ENCODE data around the gene SRSF3. TPM values are rescaled to one million over a fixed set of nuclear protein-coding genes. Genes with fewer than 3 reads are reported as not detected.
"Not testable (repeated sequence)": the region's sequence is repeated elsewhere in the genome, so short reads cannot be mapped to it uniquely, and the experiment has no call there.

The SRSF3 gene
- total and polyA plus RNA-seq, 4 donors: 160 to 197 (median 191) TPM

DNA sequence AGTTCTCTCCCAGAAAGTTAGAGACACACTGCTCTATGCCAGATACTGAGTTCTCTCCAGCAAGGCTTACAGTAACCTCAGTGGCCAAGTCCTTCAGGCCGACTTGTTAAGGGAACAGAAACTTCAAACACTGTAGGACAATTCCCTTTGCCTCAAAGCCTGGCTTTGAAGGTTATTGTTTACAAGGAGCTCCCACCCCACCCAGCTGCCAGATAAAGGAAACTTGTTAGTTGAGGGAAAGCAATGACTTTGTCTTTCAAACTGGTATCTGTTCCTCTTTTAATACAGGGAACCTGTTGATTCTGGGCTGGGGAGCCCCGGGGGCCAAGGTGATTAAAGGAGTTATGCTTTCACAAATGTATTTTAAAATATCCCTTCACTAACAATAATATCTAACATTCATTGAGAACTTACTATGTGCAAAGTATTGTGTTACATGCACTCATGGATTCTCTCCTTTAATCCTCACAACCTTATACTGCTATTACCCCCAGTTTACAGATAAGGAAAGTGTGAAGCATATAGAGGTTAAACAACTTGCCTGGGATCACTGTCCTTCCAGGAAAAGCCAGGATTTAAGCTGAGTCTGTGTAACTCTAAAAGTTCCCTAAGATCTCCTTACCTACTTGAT is 56.8 kb downstream of the SRSF3 start:
- H3K36me3 ChIP-seq (ENCODE audit: control insufficient read depth in 1 of 2, insufficient read depth in 2 of 2, low read length in 1 of 2): no peaks in the 10 kb centered on the region
- no peaks in the 10 kb centered on the region for H3K27me3 ChIP-seq (ENCODE audit: control insufficient read depth in 1 of 2, insufficient read depth in 2 of 2, low read length in 1 of 2)
- no peak overlapping the region for H3K27ac ChIP-seq (ENCODE audit: low read depth in 1 of 2, low read length in 2 of 2)
- intact Hi-C loops (cut with DNase I): no loop called here
- no peaks in the 10 kb centered on the region for H3K9me3 ChIP-seq (ENCODE audit: control insufficient read depth, low read length)
- DNase-seq (no peak), ATAC-seq (ENCODE audit: low FRiP score) (no peak)
- H3K4me1 ChIP-seq (ENCODE audit: control insufficient read depth in 1 of 2, insufficient read depth in 2 of 2, low read length in 2 of 2): no peaks in the 10 kb centered on the region
- H3K4me3 ChIP-seq (ENCODE audit: low read length in 2 of 2): no peak overlapping the region
- WGBS, 2 donors: 58 to 61% methylated on average over 2 of the region's 2 CpGs

DNA sequence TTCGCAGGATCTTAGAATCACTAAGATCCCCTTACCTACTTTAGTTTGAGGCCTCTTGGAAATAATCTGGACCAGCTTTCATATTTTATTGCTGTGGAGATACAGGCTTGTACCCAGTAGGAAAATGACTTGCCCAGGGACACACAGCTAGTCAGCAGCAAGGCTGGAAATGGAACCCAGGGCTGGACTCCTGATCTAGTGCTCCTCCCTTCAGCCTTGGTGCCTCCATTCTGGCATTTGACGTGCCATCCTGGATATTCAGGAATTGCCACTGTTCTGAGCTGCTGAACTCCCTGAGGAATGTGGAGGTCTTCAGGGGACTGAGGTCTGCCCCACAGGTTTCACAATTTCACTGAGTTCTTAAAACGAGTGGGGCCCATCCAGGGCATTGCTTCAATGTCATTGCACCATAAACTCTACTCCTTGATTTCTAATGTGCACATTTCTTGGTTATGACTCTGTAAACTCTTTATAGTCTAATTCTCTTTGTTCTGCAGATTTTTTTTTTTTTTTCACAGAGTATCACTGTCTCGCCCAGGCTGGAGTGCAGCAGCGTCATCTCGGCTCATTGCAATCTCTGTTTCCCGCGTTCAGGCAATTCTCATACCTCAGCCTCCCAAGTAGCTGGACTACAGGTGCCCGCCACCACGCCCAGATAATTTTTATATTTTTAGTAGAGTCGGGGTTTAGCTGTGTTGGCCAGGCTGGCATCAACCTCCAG is 57.7 kb downstream of the SRSF3 start:
- intact Hi-C loops (cut with DNase I): no loop called here
- DNase-seq (no peak), ATAC-seq (ENCODE audit: low FRiP score) (no peak)
- no peak overlapping the region for H3K27ac ChIP-seq (ENCODE audit: low read depth in 1 of 2, low read length in 2 of 2)
- no peak overlapping the region for H3K4me3 ChIP-seq (ENCODE audit: low read length in 2 of 2)
- 95 to 96% methylated on average over 11 of the region's 11 CpGs for WGBS, 2 donors
- H3K4me1 ChIP-seq (ENCODE audit: control insufficient read depth in 1 of 2, insufficient read depth in 2 of 2, low read length in 2 of 2): no peaks in the 10 kb centered on the region
- H3K27me3 ChIP-seq (ENCODE audit: control insufficient read depth in 1 of 2, insufficient read depth in 2 of 2, low read length in 1 of 2): no peaks in the 10 kb centered on the region
- no peaks in the 10 kb centered on the region for H3K9me3 ChIP-seq (ENCODE audit: control insufficient read depth, low read length)
- H3K36me3 ChIP-seq (ENCODE audit: control insufficient read depth in 1 of 2, insufficient read depth in 2 of 2, low read length in 1 of 2): no peaks in the 10 kb centered on the region

DNA sequence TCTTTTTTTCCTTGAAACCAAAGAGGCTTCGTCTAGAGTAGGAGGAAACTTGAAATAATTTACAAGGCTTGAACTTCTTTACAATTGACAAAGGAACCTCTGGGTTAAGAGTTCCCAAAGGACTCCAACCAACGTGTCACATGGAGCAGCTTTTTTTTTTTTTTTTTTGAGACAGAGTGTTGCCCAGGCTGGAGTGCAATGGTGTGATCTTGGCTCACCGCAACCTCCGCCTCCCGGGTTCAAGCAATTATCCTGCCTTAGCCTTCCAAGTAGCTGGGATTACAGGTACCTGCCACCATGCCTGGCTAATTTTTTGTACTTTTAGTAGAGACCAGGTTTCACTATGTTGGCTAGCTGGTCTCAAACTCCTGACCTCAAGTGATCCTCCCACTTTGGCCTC is 60.3 kb downstream of the SRSF3 start:
- H3K9me3 ChIP-seq (ENCODE audit: control insufficient read depth, low read length); H3K27ac ChIP-seq (ENCODE audit: low read depth in 1 of 2, low read length in 2 of 2); H3K36me3 ChIP-seq (ENCODE audit: control insufficient read depth in 1 of 2, insufficient read depth in 2 of 2, low read length in 1 of 2); H3K4me3 ChIP-seq (ENCODE audit: low read length in 2 of 2); H3K27me3 ChIP-seq (ENCODE audit: control insufficient read depth in 1 of 2, insufficient read depth in 2 of 2, low read length in 1 of 2); DNase-seq; intact Hi-C loops (cut with DNase I); H3K4me1 ChIP-seq (ENCODE audit: control insufficient read depth in 1 of 2, insufficient read depth in 2 of 2, low read length in 2 of 2); ATAC-seq (ENCODE audit: low FRiP score): not testable (repeated sequence)
- WGBS, 2 donors: 83 to 85% methylated on average over 5 of the region's 5 CpGs

Small RNA genes within 50 kb of the gene (microRNA-seq; reads per million reads assigned to microRNA genes)
- gene MIR3925: 0 to 0.60 reads per million in 2 donors

Other genes with a start within 250 kb of the SRSF3 start
- 1 to 10 TPM; 2.2 to 2.8 TPM for gene ETV7, start 206.7 kb upstream of the SRSF3 start, total RNA-seq
- gene ETV7, start 206.7 kb upstream of the SRSF3 start, polyA plus RNA-seq: 1 to 10 TPM; 3.4 to 5.4 TPM
- gene PXT1, start 151.5 kb upstream of the SRSF3 start, total RNA-seq: not detected
- under 1 TPM in 1 of 2 donors, not detected in 1; 0.05 TPM for gene PXT1, start 151.5 kb upstream of the SRSF3 start, polyA plus RNA-seq
- gene KCTD20, start 151.4 kb upstream of the SRSF3 start, total RNA-seq: 10 to 100 TPM; 58.7 to 70.6 TPM
- gene KCTD20, start 151.4 kb upstream of the SRSF3 start, polyA plus RNA-seq: 10 to 100 TPM; 25.8 to 27.3 TPM
- 10 to 100 TPM; 25.2 to 38.0 TPM for gene STK38, start 46.9 kb upstream of the SRSF3 start, total RNA-seq
- gene STK38, start 46.9 kb upstream of the SRSF3 start, polyA plus RNA-seq: 10 to 100 TPM; 14.9 to 16.2 TPM
- 100 to 1,000 TPM; 132 to 296 TPM for gene CDKN1A, start 84.4 kb downstream of the SRSF3 start, total RNA-seq
- 100 to 1,000 TPM; 133 to 149 TPM for gene CDKN1A, start 84.4 kb downstream of the SRSF3 start, polyA plus RNA-seq
- under 1 TPM; 0.29 to 0.66 TPM for gene RAB44, start 103.5 kb downstream of the SRSF3 start, total RNA-seq
- not detected for gene RAB44, start 103.5 kb downstream of the SRSF3 start, polyA plus RNA-seq
- gene CPNE5, start 245.1 kb downstream of the SRSF3 start, total RNA-seq: 10 to 100 TPM in 1 of 2 donors, 1 to 10 TPM in 1; 7.9 to 13.1 TPM
- under 1 TPM in 1 of 2 donors, not detected in 1; 0.20 TPM for gene CPNE5, start 245.1 kb downstream of the SRSF3 start, polyA plus RNA-seq

Measured in aorta (tissue), 5 donors.